ENCODE data around the gene OLFML2A.

OLFML2A gene

DNA sequence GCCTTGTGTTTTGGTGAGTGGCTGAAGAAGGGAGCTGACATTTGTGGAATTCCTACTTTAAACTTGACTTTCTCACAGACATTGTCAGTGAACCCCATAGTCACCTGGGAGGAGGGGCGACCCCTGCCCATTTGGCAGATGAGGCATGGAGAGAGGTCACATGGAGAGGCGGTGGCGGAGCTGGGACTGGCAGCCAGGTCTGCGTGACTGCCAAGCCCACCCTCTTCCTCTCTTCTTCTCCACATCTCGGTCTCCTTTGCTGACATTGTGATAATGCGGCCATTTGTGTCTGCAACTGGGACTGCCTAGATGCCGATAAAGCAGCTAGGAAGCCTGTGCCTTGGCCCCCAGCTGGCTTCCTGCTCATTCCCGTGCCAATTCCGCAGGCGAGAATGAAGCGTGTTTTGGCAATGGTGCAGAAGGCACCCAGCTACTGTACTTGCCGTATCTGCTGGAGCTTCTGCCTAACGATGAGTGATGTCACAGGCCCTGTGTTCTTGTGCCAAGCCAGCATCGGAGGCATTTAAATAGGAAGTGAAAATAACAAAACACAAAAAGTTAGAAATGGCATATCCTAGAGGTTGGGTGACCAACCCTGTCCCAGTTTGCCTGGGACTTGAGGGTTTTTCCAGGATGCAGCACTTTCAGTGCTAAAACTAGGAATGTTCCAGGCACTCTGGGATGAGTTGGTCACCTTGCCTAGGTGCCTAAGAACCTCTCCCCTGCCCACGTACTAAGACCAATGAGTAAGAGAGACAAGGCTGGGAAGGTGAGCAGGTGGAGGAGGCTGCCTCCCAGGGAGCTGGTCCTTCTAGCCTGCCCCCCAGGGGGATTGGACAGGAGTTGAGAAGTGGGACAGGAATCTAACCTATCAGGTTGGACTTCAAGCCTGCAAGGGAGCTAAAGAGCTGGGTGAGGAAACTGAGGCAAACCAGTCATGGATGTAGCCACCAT, 23.6 kb downstream of the OLFML2A start:
- DNase-seq = no peak

GRCh38 chr9:124801356-124801755, 24.4 kb downstream of the OLFML2A start:
- DNase-seq = no peak

DNA sequence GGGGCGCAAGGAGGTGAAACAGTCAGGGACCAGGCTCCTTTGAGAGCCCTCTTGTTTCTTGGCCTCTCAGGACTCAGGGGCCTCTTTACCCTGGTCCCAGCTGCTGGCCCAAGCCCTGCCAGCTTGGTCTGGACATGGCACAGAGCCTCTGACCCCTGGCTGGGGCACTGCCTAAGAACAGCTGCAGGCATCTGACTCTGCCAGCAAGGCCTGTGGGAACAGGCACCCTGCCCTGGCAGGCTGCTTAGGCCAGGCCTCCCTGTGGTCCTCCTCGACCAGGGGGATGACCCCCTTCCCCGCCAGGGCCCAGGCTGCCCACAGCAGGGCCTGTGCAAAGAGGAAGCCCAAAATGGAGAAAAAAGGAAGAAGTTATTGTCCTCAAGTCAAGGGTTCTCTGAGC, 25.5 kb downstream of the OLFML2A start:
- DNase-seq = no peak

DNA sequence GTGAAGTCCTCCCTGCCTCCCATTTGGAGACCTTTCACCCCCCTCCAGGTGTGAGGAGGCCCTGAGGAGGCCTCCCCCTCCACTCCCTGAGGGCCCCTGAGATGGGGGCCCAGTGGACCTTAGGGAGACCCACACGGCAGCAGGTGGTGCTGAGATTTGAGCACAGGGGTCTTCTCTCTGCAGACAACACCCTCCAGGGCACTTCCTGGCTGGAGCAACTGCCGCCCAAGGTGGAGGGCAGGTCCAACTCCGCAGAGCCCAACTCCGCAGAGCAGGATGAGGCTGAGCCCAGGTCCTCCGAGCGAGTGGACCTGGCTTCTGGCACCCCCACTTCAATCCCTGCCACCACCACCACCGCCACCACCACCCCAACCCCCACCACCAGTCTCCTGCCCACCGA, 27.0 kb downstream of the OLFML2A start:
- no peak for DNase-seq

GRCh38 chr9:124805186-124805585, 28.3 kb downstream of the OLFML2A start:
- no peak for DNase-seq

GRCh38 chr9:124808246-124808956, 31.5 kb downstream of the OLFML2A start:
- no peak for DNase-seq

GRCh38 chr9:124809211-124809610, 32.3 kb downstream of the OLFML2A start:
- no peak for DNase-seq

GRCh38 chr9:124809741-124810500, 33.0 kb downstream of the OLFML2A start:
- DNase-seq = no peak

DNA sequence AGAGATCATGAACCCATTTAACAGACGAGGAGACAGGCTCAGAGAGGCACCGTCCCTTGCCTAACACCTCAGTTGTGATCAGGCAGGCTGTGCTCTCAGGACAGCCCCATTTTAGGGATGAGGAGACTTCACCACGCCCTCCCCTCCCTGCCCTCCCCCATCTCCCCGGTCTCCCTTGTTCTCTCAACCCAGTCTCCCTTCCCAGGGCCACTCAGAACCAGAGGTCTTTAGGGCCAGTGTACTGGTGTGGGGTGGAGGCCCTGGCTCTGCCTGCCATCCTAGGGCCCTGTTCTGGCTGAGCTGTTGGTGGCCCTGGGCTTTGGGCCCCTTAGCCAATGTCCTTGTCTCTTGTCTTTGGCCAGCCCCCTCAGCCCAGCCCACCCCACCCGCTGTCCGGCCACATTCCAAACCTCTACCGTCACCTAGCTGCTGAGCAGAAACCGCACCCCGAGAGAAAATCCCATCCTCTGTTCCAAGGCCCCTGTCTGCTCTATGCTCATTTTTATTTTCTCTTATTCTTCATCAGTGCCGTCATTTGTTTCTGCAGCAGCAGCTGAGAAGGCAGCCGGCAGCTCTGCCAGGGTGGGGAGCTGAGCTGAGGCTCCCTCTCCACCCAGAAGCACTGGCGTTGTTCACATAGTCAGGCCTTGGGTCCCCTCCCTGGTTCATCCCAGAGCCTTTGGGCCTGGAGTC, 33.9 kb downstream of the OLFML2A start:
- DNase-seq = no peak

DNA sequence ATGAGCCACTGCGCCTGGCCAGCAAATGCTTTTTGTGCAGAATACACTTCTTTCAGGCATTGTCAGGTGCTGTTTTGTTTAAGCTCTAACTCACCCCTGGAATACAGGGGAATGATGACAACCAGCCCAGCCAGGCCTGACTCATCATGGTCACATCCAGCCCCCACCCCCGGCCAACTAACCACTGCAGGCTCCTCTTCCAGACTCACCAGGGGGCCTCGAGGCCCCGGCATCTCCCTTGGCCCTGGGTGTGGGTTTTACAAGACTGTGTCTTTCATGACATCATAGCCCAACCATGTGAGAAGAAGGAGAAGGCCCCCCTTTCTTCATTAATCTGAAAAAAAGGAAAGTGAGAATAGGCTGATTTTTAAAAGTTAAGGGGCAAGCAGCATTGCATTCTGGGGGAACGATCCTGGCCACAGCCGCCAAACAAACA, 35.5 kb downstream of the OLFML2A start:
- DNase-seq = no peak

DNA sequence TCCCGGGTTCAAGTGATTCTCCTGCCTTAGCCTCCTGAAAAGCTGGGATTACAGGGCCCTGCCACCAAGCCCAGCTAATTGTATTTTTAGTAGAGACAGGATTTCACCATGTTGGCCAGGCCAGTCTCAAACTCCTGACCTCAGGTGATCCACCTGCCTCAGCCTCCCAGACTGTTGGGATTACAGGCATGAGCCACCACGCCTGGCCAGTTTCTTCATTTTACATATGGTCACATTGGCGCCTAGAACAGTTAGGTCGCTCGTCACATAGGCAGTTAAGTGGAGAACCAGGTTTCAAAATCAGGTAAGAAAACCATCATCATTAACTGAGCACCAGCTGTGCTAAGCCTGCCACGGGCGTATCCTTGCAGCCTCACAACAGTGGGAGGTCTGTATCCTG, 36.1 kb downstream of the OLFML2A start:
- DNase-seq = no peak

DNA sequence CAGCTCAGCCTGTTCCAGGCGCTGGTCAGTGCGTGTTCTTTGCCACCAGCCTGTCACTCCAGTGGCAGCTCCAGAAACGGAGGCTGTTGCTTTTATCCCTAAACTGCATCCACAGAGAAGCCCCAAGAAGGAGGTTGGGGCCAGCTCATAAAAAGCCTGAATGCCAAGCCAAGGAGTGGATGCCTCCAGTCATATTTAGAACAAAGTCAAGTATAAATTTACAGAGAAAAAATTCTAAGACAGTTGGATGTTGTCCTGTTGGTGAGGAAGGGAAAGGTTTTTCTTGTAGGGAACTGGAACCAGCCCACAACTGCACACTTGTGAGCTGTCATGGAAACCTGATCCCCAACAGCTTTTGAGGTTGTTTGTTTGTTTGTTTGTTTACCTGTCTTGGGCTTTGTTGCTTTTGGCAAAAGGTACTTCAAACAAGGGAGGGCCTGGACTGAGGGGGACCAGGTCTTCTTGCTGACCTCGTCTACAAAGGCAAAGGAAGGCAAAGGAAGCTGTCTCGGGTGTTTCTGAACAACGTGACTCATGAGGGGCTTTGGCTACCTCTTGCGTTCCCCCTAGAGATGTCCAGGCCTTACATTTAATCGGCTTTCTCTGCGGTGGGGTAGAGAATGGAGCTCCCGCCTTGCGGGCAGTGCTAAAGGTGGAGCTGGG, 36.7 kb downstream of the OLFML2A start:
- no peak for DNase-seq

GRCh38 chr9:124814164-124814535, 37.2 kb downstream of the OLFML2A start:
- no peak for DNase-seq

- no peak for DNase-seq
Measured at GRCh38 chr9:124815601-124816000, 38.7 kb downstream of the OLFML2A start.

DNA sequence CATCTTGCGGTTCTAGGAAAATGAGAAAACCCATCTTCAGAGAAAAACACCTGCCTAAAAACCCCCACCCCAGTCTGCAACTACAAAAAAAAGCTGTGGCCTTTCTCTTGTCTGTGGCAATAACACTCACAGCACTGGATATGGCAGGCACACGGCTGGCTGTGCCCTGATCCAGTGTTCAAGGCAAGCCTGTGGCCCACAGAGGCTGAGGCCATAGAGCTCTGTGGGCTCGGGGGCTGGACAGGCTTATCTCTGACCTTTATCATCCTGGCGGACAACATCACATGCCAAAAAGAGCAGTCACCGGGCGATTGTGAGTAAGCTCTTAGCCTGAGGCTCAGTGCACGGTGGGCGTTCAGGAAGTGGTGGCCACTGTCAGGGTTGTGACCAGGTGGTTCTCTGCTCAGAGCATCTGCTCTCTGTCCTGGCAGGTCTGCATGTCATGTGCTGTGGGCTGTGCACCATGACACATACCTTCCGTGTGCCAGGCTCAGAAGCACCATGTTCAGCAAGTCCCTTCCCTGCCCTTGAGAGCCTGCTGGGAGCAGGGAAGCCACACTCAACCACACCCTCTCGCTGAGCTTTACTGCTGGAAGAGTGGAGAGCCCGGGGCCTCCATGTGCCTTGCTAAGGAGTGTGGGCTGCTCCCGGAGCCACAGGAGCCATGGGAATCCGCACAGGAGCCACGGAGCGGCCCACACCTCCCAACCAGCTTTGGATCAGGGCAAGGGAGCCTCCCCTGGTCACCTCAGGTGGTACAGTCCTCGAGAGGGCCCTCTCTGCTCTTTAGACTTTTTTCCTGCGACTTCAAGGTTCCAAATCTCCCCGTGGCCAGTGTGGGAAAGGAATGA, 41.7 kb downstream of the OLFML2A start:
- no peak for DNase-seq

GRCh38 chr9:124820698-124821623, 44.0 kb downstream of the OLFML2A start:
- DNase-seq = no peak

DNA sequence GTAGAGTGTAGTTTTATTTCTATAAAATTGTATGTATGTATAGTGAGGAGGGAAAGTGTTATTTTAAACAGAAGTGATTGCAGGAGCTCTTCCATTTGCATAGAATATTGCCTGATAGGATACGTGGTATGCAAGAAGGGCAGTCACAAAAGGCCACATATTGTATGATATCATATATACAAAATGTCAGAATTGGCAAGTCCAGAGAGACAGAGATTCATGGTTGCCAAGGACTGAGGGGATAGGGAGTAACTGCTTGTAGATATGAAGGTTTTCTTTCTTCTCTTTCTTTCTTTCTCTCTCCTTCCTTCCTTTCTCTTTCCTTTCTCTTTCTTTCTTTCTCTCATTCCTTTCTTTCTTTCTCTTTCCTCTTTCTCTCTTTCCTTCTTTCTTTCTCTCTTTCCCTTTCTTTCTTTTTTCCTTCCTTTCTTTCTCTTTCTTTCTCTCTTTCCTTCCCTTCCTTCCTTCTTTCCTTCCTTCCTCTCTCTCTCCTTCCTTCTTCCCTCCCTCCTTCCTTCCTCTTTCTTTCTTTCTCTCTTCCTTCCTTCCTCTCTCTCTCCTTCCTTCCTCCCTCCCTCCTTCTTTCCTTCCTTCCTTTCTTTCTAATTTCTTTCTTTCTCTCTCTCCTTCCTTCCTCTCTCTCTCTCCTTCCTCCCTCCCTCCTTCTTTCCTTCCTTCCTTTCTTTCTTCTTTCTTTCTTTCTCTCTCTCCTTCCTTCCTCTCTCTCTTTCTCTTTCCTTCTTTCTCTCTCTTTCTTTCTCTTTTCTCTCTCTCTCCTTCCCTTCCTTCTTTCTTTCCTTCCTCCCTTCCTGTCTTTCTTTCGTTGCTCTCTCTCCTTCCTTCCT, 51.8 kb downstream of the OLFML2A start:
- no peak for DNase-seq

DNA sequence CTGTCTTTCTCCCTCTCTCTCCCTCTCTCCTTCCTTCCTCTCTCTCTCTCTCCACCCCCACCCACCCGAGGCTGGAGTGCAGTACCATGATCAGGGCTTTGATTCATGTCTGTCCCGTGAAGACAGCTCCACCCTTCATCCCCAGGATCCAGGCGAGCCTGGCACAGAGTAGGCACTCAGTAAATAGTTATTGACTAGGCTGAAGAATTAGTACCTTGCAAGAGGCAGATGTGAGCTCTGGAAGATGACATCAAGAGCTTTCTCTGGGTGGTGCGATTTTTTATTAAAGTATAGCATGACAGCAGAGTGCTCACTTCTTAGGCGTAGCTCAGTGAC, 52.4 kb downstream of the OLFML2A start:
- DNase-seq = no peak

- DNase-seq = no peak
Measured at GRCh38 chr9:124830593-124830992, 53.7 kb downstream of the OLFML2A start.

Measured in DMS79 treated with DMSO at 0.1 percent for 48 hours (cell line).